Left cardiac atrium (tissue), 4 donors: ENCODE data around the gene GNL2. TPM values are rescaled to one million over a fixed set of nuclear protein-coding genes. Genes with fewer than 3 reads are reported as not detected.

Source experiments
- ATAC-seq, 2 donors: fragments of 200-7000 bp; cut with Tn5 transposase; one replicate each; pipeline ENCODE4 v1.9.1; 2020; ENCODE audit warnings: mild to moderate bottlenecking in 2 of 2, moderate library complexity in 2 of 2
- DNase-seq: peaks from one replicate; pipeline ENCODE4 v3.0.0-alpha.2; 2020
- intact Hi-C, 2 donors: fragments of 100-400 bp; cut with DNase I; formaldehyde crosslinking; loops; one replicate each; pipeline versions ENCODE4 v1.14.1 to v1.15.1; 2022 to 2023
- long read RNA-seq: library from polyadenylated mRNA; unstranded; transcript quantifications from one replicate; pipeline ENCODE4 v2.0.0, GENCODE V29; 2021
- total RNA-seq, 2 donors: library from RNA; stranded (reverse); fragmentation: NEBNext Ultra II Directional; extraction: Animal tissue kit (Norgen Biotek cat#: 25700); gene quantifications; one replicate each; pipeline ENCODE4 v1.2.1, GENCODE V29; 2021
- donor health status: DM: no; HTN: yes; CAD: no.
- donor health status: DM: no; HTN: yes; CAD: no; lungs with severe emphysema.
- donor health status: DM: yes; HTN: yes; CAD: no.
- donor health status: Dilated cardiomyopathy.

The GNL2 gene
- total RNA-seq = 10 to 100 TPM; 21.1 to 34.0 TPM
- long read RNA-seq, transcript GNL2-201 (16 exons, 2,334 nt) = major isoform, 27 of 35 reads
- long read RNA-seq, partial matches to known transcripts = 7 of 35 reads
- long read RNA-seq, other reads (novel, unspliced or antisense) = 1 of 35 reads

GRCh38 chr1:37595440-37596181, at the start of gene GNL2:
Gene GNL2 (minus strand): TSS chr1:37595937. CDS start chr1:37595822, 115 bp downstream.
- DNase-seq (peak; percentile 99), ATAC-seq (peak; percentile 100)
- intact Hi-C loops = no loop called here

GRCh38 chr1:37641059-37641458, 45.3 kb upstream of the GNL2 start:
- ATAC-seq (no peak), DNase-seq (no peak)
- intact Hi-C loops = no loop called here

GRCh38 chr1:37636435-37636834, 40.7 kb upstream of the GNL2 start:
- DNase-seq (no peak), ATAC-seq (no peak)
- intact Hi-C loops = no loop called here

- intact Hi-C loops = no loop called here
- peak in 1 of 2 donors; percentile 7 for ATAC-seq
- no peak for DNase-seq
Observed at GRCh38 chr1:37634992-37635902, 39.5 kb upstream of the GNL2 start.

GRCh38 chr1:37634244-37634991, 38.7 kb upstream of the GNL2 start, which contains the start of gene RSPO1:
Gene RSPO1 (minus strand): TSS chr1:37634892. CDS start chr1:37629661, 5,231 bp downstream.
- peak; percentile 32 for DNase-seq
- intact Hi-C loops = no loop called here
- peak; percentile 70 to 89 for ATAC-seq

GRCh38 chr1:37633938-37634243, 38.2 kb upstream of the GNL2 start:
- intact Hi-C loops = no loop called here
- peak in 1 of 2 donors; percentile 12 for ATAC-seq
- DNase-seq = no peak

GRCh38 chr1:37633040-37633937, 37.6 kb upstream of the GNL2 start:
- DNase-seq (no peak), ATAC-seq (no peak)
- intact Hi-C loops = no loop called here

- no peak for DNase-seq
- no peak for ATAC-seq
- intact Hi-C loops = no loop called here
Observed at GRCh38 chr1:37631036-37631435, 35.3 kb upstream of the GNL2 start.

GRCh38 chr1:37630426-37631028, 34.8 kb upstream of the GNL2 start:
- peak in 1 of 2 donors; percentile 9 for ATAC-seq
- no peak for DNase-seq
- intact Hi-C loops = no loop called here

GRCh38 chr1:37629726-37630425, 34.1 kb upstream of the GNL2 start:
- intact Hi-C loops = no loop called here
- ATAC-seq (no peak), DNase-seq (no peak)

- ATAC-seq = no peak
- intact Hi-C loops = no loop called here
- no peak for DNase-seq
Observed at GRCh38 chr1:37629008-37629407, 33.3 kb upstream of the GNL2 start.

- no peak for DNase-seq
- intact Hi-C loops = no loop called here
- ATAC-seq = no peak
Observed at GRCh38 chr1:37628026-37628556, 32.4 kb upstream of the GNL2 start.

- intact Hi-C loops = no loop called here
- ATAC-seq (no peak), DNase-seq (no peak)
Observed at GRCh38 chr1:37622131-37622530, 26.4 kb upstream of the GNL2 start.

GRCh38 chr1:37621326-37621870, 25.7 kb upstream of the GNL2 start:
- intact Hi-C loops = no loop called here
- no peak for DNase-seq
- no peak for ATAC-seq

- DNase-seq (no peak), ATAC-seq (no peak)
- intact Hi-C loops = no loop called here
Observed at GRCh38 chr1:37620707-37621106, 25.0 kb upstream of the GNL2 start.

GRCh38 chr1:37616330-37616729, 20.6 kb upstream of the GNL2 start:
- DNase-seq (no peak), ATAC-seq (no peak)
- intact Hi-C loops = no loop called here

- DNase-seq (no peak), ATAC-seq (no peak)
- intact Hi-C loops = no loop called here
Observed at GRCh38 chr1:37614105-37614504, 18.4 kb upstream of the GNL2 start.
